HG02938 (cell line): ENCODE data around the gene STARD3.
"Not testable (repeated sequence)": the region's sequence is repeated elsewhere in the genome, so short reads cannot be mapped to it uniquely, and the experiment has no call there.

ENCODE experiments used
- ATAC-seq: cut with Tn5 transposase; IDR thresholded peaks from one replicate; pipeline ENCODE4 v1.9.1; 2021; ENCODE audit warnings: mild to moderate bottlenecking, moderate library complexity; ENCODE audit not compliant: unreplicated experiment

The STARD3 gene

GRCh38 chr17:39687101-39687545 is 50.2 kb downstream of the STARD3 start:
- ATAC-seq = no peak

GRCh38 chr17:39687546-39688474 is 50.9 kb downstream of the STARD3 start, which contains the start of gene PGAP3:
TSS of gene PGAP3 (minus strand) at chr17:39688057. CDS start at chr17:39688014, 43 bp downstream.
- peak; percentile 84 for ATAC-seq

- ATAC-seq = no peak
These were observed 51.5 kb downstream of the STARD3 start for GRCh38 chr17:39688475-39688835.

GRCh38 chr17:39688945-39689344 is 52.0 kb downstream of the STARD3 start:
- no peak for ATAC-seq

- ATAC-seq = no peak
These were observed 57.6 kb downstream of the STARD3 start for GRCh38 chr17:39694593-39694992.

- ATAC-seq = no peak
These were observed 58.1 kb downstream of the STARD3 start for GRCh38 chr17:39695089-39695474.

GRCh38 chr17:39696731-39697130 is 59.8 kb downstream of the STARD3 start:
- no peak for ATAC-seq

- no peak for ATAC-seq
These were observed 61.0 kb downstream of the STARD3 start for GRCh38 chr17:39697961-39698360.

GRCh38 chr17:39699157-39699817 is 62.3 kb downstream of the STARD3 start:
- not testable (repeated sequence) for ATAC-seq

GRCh38 chr17:39699818-39700147 is 62.8 kb downstream of the STARD3 start, which contains the start of gene ERBB2:
TSS of gene ERBB2 (plus strand) at chr17:39700064. CDS start at chr17:39700239, 175 bp downstream.
- ATAC-seq = no peak

GRCh38 chr17:39700148-39700987 is 63.4 kb downstream of the STARD3 start:
- ATAC-seq = no peak

GRCh38 chr17:39701012-39701783 is 64.3 kb downstream of the STARD3 start:
- no peak for ATAC-seq

GRCh38 chr17:39701784-39702422 is 65.0 kb downstream of the STARD3 start:
- ATAC-seq = no peak

- ATAC-seq = no peak
These were observed 66.3 kb downstream of the STARD3 start for GRCh38 chr17:39702901-39703893.

- ATAC-seq = no peak
These were observed 67.0 kb downstream of the STARD3 start for GRCh38 chr17:39703913-39704312.

GRCh38 chr17:39704821-39705551 is 68.0 kb downstream of the STARD3 start:
- no peak for ATAC-seq

- no peak for ATAC-seq
These were observed 68.9 kb downstream of the STARD3 start for GRCh38 chr17:39705786-39706348.

GRCh38 chr17:39706383-39706782 is 69.4 kb downstream of the STARD3 start:
- no peak for ATAC-seq
